Activated CD4-positive, alpha-beta memory T cell treated with anti-CD3 and anti-CD28 coated beads, Interleukin-2, amount 10 ng/mL, durations not matched to agents 7 days and 5 days (primary cell): ENCODE data around the gene CORO6. TPM values are rescaled to one million over a fixed set of nuclear protein-coding genes. Genes with fewer than 3 reads are reported as not detected.

Experiments
- CTCF ChIA-PET: fragments of 350-600 bp; sonication (Branson Sonifier 250); formaldehyde crosslinking; loops from one replicate; lab custom pipeline; 2021; ENCODE audit warnings: antibody characterized with exemption, inconsistent platforms; lab: Charles Lee
- POLR2A ChIA-PET: fragments of 350-600 bp; sonication (Branson Sonifier 250); formaldehyde crosslinking; loops from one replicate; lab custom pipeline; 2021; ENCODE audit warnings: antibody characterized with exemption; lab: Charles Lee
- DNase-seq: peaks from one replicate; pipeline ENCODE4 v3.0.0-alpha.2; 2020
- H3K27ac Mint-ChIP-seq: one replicate; pipeline ENCODE4 v1.8.0; 2021; ENCODE audit warnings: mild to moderate bottlenecking, mixed read lengths
- H3K27me3 Mint-ChIP-seq: one replicate; pipeline ENCODE4 v1.8.0; 2021; ENCODE audit warnings: mixed read lengths
- H3K36me3 Mint-ChIP-seq: one replicate; pipeline ENCODE4 v1.8.0; 2021; ENCODE audit warnings: low read depth, mixed read lengths
- H3K4me1 Mint-ChIP-seq: one replicate; pipeline ENCODE4 v1.8.0; 2021; ENCODE audit warnings: mixed read lengths
- H3K4me3 Mint-ChIP-seq: one replicate; pipeline ENCODE4 v1.8.0; 2021; ENCODE audit warnings: mild to moderate bottlenecking, mixed read lengths
- H3K9me3 Mint-ChIP-seq: one replicate; pipeline ENCODE4 v1.8.0; 2021; ENCODE audit warnings: mixed read lengths
- total RNA-seq, 2 experiments: library from RNA; stranded (reverse); gene quantifications; one replicate each; pipeline ENCODE4 v1.2.3, GENCODE V29; 2021

The CORO6 gene
- total RNA-seq, 2 experiments from 2014 or later = 5.3 to 5.6 TPM

DNA sequence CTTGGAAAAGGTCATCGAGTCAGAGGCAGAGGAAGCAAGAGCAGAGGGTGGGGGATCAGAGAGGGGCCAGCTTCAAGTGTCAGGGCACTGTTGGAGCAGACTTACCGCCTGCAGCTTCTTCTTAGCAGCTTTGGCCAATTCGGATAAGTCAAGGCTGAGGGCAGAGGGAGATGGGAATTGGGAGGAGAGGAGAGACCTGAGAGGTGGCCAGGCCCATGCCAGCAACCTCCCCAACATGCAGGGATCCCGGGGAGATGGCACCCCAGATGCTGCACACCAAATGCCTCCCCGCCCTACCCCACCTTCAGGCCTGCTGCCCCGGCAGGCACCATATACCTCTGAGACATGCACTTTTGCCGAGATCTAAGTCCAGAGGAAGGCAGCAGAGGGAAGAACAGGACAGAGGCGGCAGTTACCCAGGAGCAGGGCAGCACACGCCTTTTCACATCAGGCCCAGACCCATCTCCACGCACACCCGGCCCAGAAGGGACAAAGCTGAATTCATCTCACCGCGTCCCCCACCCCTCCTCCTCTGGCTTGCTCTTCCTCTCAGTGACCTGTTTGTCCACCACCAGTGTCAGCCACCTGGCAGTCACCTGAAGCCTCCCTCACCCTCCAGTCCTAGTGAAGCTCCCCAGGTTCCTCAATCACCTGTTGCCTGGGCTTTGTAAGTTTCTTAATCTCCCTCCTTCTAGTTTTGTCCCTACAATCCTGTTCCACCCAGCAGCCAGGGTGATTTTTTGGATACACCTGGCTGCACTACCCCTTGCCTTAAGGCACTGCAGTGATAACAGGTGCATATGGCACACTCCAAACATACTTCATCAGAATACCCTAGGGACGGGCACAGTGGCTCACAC, 43.9 kb downstream of the CORO6 start:
- no peak for DNase-seq
- ChIA-PET POLR2A (interaction anchor here (2.1 to 4.4 kb wide), 2 partner anchors 13 to 38 kb away, joined by 13 to 24 read pairs; partner anchors contain the start of gene ANKRD13B), CTCF (interaction anchor here (1.0 to 5.5 kb wide), 7 partner anchors 9 to 353 kb away, joined by 3 to 43 read pairs (median 4); partner anchors contain the start of gene ANKRD13B)
- Mint-ChIP-seq H3K27ac (no peak overlapping the region), H3K4me3 (no peak overlapping the region), H3K27me3 (no peaks in the 10 kb centered on the region), H3K4me1 (peaks cover 15% of the 10 kb centered on the region), H3K9me3 (no peaks in the 10 kb centered on the region), H3K36me3 (peaks cover 42% of the 10 kb centered on the region)

DNA sequence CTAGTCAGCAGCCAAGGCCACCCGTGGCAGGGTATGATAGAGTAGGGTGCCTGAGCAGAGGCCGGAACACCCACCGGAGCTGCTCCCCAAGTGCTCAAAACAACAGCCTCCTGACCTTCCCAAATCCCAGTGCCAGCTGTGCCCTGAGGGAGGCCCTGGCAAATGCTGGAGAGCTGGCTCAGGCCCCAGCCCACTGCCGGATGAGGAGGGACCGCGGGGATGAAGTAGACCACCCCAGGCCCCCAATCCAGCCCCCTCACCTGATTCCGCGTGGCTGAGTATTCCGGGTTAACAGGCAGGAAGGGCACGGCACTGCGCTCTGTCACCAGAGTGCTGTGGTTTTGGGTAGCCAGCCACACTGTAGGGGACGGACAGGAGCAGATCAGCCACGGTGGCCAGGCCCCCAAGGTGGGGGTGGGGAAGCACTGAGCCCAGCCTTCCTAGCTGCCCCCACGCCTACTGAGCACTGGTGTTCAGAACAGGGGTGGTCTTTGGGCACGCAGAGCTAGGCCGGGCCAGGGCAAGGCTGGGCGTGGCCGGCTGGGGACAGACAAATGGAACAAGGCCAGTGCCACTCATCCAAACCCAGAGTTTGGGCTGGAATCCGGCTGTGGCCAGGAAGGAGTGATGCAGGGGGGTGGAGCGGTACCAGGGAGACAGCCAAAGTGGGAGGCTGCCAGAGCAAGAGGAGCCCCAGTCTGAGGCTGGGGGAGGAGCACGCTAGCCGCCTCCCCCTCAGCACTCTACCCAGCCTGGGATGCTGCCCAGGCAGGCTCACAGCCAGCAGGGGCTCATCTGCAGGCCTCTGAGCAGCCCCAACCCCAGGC, 45.1 kb downstream of the CORO6 start:
- POLR2A ChIA-PET = interaction anchor here (1.4 to 5.8 kb wide), 3 partner anchors 11 to 39 kb away, joined by 3 to 36 read pairs (median 24); no protein-coding TSS in a partner anchor

DNA sequence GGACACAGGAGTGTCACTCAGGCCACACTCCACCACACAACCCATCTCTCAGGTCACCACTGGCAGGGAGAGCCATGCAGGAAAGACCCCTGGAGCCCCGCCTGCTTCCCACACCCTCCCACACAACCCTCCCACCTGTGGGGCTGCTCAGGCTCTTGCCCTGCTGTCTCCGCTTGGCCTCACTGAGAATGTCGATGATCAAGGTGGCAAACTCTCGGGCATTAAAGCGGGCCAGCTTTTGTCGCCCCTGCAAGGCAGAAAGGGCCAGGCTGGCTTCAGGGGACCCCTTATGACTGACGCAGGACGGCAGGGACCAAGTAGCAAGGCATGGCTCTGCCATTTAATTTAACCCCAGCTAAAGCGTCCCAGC, 45.7 kb downstream of the CORO6 start:
- H3K9me3 Mint-ChIP-seq = no peaks in the 10 kb centered on the region
- no peak for DNase-seq
- no peak overlapping the region for H3K4me3 Mint-ChIP-seq
- POLR2A ChIA-PET = interaction anchor here (1.4 to 5.8 kb wide), 2 partner anchors 11 to 39 kb away, joined by 3 to 36 read pairs; no protein-coding TSS in a partner anchor
- peaks cover 5% of the 10 kb centered on the region for H3K4me1 Mint-ChIP-seq
- H3K36me3 Mint-ChIP-seq = peaks cover 35% of the 10 kb centered on the region
- no peak overlapping the region for H3K27ac Mint-ChIP-seq
- CTCF ChIA-PET = interaction anchor here (0.8 to 1.0 kb wide), 2 partner anchors 36 to 41 kb away, joined by 3 read pairs; no protein-coding TSS in a partner anchor
- H3K27me3 Mint-ChIP-seq = no peaks in the 10 kb centered on the region

More for the DNA sequence above, 45.1 kb downstream of the CORO6 start:
- H3K36me3 Mint-ChIP-seq = peaks cover 38% of the 10 kb centered on the region
- peaks cover 7% of the 10 kb centered on the region for H3K4me1 Mint-ChIP-seq
- DNase-seq = no peak
- H3K9me3 Mint-ChIP-seq = no peaks in the 10 kb centered on the region
- CTCF ChIA-PET = interaction anchor here (1.0 kb wide), 2 partner anchors 36 to 40 kb away, joined by 3 read pairs; no protein-coding TSS in a partner anchor
- H3K27me3 Mint-ChIP-seq = no peaks in the 10 kb centered on the region
- H3K4me3 Mint-ChIP-seq = no peak overlapping the region
- no peak overlapping the region for H3K27ac Mint-ChIP-seq

DNA sequence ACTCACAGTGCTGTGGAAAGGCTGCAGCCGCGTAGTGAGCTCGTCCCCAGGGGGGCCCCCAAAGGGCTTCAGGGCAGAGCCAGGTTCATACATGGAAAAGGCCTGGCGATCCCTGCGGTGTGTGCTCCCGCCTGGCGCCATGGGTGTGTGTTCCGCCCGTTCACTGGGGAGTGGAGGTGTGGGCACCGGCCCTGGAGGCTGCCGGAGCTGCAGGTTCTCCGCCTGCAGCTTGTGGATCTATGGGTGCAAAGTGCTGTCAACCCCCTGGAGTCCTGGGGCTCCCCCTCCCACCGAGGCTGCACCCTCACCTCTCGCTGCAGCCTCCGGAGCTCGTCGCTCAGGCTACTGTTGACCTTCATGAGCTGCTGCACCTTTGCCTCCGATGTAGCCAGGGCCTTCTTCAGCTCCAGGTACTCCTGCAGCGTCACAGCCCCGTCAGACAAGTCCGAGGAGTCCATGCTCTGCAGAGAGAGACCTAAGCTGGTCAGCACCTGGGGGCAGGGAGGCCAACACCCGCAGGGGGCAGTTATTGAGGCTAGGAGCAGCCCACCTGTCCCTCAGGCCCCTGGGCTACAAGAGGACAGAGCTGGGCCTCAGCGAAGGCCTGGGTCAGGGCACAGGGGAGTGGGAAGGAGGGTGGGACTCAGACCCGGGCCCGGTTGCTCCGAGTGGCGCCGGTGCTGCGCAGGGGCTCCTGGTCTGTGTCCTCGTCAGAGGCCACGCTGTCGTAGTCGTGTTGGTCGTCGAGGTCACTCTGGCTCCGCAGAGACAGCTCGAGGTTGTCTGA, 46.3 kb downstream of the CORO6 start:
- Mint-ChIP-seq H3K27me3 (no peaks in the 10 kb centered on the region), H3K4me1 (peaks cover 5% of the 10 kb centered on the region), H3K9me3 (no peaks in the 10 kb centered on the region), H3K36me3 (peaks cover 35% of the 10 kb centered on the region), H3K27ac (no peak overlapping the region), H3K4me3 (no peak overlapping the region)
- DNase-seq = no peak
- CTCF ChIA-PET = interaction anchor here (0.8 to 1.0 kb wide), 3 partner anchors 37 to 101 kb away, joined by 3 read pairs; no protein-coding TSS in a partner anchor
- POLR2A ChIA-PET = interaction anchor here (0.9 to 5.8 kb wide), 3 partner anchors 12 to 39 kb away, joined by 3 to 36 read pairs (median 3); partner anchors contain the start of gene ANKRD13B

DNA sequence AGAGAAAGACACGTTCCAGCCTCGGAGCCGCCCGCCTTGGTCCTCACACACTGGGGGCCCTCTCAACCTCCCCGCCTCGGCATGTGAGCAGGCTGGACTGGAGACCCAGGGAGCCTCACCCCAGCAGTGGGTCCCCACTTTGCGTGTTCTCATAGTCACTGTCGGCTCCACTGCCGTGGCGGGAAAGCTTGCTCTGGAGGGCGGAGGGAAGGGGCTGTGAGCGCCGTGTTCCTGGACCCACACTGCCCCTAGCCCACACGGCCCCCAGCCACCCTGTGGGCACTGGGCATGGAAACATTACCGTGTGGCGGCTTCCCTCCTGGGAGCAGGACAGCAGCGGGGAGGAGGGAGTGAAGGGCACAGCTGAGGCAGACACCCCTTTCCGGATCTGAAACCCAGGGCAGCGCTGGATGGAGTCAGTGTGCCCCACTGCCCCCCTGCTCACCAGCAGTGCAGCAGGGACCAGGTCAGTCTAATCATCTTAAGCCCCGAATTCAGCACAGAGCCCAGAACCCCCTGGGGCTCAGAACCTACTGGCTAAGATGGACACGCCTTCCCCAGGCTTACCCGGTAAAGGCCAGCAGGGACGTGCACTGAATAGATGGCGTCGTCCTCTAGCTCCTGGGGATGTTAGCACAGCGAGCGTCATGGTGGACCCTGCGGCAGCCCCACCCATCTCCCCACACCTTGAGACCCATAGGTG, 47.0 kb downstream of the CORO6 start:
- Mint-ChIP-seq H3K9me3 (no peaks in the 10 kb centered on the region), H3K36me3 (peaks cover 41% of the 10 kb centered on the region), H3K27me3 (no peaks in the 10 kb centered on the region), H3K27ac (no peak overlapping the region), H3K4me3 (no peak overlapping the region), H3K4me1 (peaks cover 10% of the 10 kb centered on the region)
- no peak for DNase-seq
- ChIA-PET POLR2A (interaction anchor here (0.9 to 5.8 kb wide), 4 partner anchors 13 to 40 kb away, joined by 3 to 36 read pairs (median 3); partner anchors contain the start of gene ANKRD13B), CTCF (interaction anchor here (1.0 kb wide), 1 partner anchor 102 kb away, joined by 3 read pairs; no protein-coding TSS in a partner anchor)

DNA sequence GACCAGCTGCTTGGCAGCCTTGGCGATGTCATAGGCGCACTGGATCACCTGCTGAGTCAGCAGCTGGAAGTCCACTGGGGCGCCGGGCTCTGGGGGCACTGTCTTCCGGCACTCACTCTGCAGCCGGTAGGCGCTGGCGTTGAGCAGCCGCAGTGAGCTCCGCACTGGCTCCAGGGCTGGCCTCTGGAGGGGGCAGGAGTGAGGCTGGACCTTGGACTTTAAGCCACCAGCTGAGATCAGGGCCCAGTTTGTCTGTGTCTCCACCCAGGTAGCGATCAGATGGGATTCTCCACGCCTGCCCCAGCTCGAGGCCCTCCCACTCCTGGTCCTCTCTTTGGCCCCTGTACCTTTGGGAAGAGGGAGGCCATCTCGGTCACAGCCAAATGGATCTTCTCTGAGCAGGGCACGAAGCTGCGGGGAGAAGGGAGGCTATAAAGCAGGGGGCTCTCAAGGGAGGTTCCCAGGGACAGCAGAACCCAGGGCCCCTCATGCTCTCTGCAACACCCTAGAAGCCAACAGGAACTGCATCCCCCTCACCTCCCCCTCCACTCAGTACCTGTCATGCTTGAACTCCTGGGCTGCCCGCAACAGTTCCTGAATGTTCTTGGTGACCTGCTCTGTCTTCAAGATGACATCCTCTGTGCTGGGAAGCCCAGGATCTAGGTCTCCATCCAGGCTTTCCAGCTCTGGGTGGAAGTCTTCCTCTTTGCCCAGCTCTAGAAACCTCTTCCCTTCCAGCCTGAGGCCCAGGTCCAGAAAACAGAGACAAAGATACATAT, 47.8 kb downstream of the CORO6 start:
- Mint-ChIP-seq H3K27me3 (no peaks in the 10 kb centered on the region), H3K4me1 (peaks cover 8% of the 10 kb centered on the region), H3K36me3 (peaks cover 40% of the 10 kb centered on the region), H3K4me3 (no peak overlapping the region), H3K27ac (no peak overlapping the region), H3K9me3 (no peaks in the 10 kb centered on the region)
- ChIA-PET POLR2A (interaction anchor here (0.8 to 5.8 kb wide), 3 partner anchors 14 to 41 kb away, joined by 3 to 36 read pairs (median 4); no protein-coding TSS in a partner anchor), CTCF (interaction anchor here (0.6 to 1.0 kb wide), 3 partner anchors 28 to 103 kb away, joined by 3 read pairs; no protein-coding TSS in a partner anchor)
- no peak for DNase-seq

DNA sequence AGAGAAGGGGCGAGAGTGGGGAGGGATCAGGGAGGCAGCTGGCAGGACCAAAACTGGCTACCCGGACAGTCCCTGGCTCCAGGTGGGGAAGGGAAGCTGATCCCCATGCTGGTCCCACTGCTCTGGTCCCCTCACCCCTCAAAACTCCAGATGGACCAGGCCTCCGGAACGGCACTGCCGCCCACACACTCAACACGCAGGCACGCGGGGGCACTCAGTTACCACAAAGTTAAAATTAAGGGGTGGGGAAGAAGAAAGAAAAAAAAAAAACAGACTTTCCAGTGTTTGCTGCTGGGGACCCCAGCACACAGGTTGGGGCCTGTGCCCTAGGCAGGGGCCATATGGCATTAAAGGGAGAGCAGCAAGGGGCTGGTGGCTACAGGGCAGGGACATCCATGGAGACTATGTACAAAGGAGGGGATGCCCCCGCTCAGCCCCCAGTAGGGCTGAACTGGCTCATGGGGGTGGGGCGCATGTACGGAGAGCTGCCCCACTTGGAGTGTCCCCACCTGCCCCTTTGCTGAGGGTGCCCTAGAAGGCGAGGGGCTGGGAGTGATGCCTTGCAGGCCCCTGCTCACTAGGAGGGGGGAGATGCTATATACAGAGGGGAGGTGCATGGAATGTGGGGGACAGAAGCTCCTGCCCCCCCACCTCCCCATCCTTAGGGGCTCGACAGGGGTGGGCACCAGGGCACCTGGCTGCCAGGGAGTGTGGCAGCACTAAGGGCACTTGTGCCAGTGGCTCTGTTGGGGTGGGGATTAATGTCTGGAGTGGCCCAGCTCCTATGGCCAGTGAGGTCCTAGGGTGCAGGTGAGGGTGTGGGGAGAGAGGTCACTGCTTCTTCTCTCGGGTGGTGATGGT, 48.6 kb downstream of the CORO6 start:
- Mint-ChIP-seq H3K4me3 (no peak overlapping the region), H3K4me1 (peaks cover 13% of the 10 kb centered on the region), H3K36me3 (peaks cover 40% of the 10 kb centered on the region), H3K9me3 (no peaks in the 10 kb centered on the region), H3K27ac (no peak overlapping the region), H3K27me3 (no peaks in the 10 kb centered on the region)
- DNase-seq = no peak
- ChIA-PET POLR2A (interaction anchor here (0.8 to 5.8 kb wide), 4 partner anchors 13 to 42 kb away, joined by 3 to 36 read pairs (median 6); no protein-coding TSS in a partner anchor), CTCF (interaction anchor here (0.6 to 2.5 kb wide), 6 partner anchors 8 to 204 kb away, joined by 3 to 12 read pairs (median 6); no protein-coding TSS in a partner anchor)

DNA sequence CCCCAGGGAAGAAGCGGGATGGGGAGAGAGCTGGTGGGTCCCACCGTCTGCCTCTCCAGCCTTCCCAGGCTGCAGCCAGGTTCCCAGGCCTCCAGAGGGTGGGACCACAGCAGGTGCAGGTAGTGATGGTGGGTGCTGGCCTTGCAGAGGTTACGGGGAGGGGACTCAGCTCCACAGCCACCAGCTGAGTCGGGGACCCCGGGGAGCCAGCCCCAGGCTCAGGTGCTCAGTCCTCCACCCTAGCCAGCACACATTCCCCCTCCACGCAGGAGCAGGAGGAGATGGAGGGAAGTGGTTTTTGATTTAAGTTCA, 49.2 kb downstream of the CORO6 start:
- ChIA-PET CTCF (interaction anchor here (1.2 to 2.5 kb wide), 8 partner anchors 9 to 204 kb away, joined by 3 to 12 read pairs (median 6); partner anchors contain the start of gene ANKRD13B), POLR2A (interaction anchor here (1.4 to 5.8 kb wide), 2 partner anchors 15 to 42 kb away, joined by 7 to 36 read pairs; no protein-coding TSS in a partner anchor)
- Mint-ChIP-seq H3K4me3 (no peak overlapping the region), H3K4me1 (peaks cover 14% of the 10 kb centered on the region), H3K27me3 (no peaks in the 10 kb centered on the region), H3K9me3 (no peaks in the 10 kb centered on the region), H3K27ac (no peak overlapping the region), H3K36me3 (peaks cover 40% of the 10 kb centered on the region)
- DNase-seq = no peak

DNA sequence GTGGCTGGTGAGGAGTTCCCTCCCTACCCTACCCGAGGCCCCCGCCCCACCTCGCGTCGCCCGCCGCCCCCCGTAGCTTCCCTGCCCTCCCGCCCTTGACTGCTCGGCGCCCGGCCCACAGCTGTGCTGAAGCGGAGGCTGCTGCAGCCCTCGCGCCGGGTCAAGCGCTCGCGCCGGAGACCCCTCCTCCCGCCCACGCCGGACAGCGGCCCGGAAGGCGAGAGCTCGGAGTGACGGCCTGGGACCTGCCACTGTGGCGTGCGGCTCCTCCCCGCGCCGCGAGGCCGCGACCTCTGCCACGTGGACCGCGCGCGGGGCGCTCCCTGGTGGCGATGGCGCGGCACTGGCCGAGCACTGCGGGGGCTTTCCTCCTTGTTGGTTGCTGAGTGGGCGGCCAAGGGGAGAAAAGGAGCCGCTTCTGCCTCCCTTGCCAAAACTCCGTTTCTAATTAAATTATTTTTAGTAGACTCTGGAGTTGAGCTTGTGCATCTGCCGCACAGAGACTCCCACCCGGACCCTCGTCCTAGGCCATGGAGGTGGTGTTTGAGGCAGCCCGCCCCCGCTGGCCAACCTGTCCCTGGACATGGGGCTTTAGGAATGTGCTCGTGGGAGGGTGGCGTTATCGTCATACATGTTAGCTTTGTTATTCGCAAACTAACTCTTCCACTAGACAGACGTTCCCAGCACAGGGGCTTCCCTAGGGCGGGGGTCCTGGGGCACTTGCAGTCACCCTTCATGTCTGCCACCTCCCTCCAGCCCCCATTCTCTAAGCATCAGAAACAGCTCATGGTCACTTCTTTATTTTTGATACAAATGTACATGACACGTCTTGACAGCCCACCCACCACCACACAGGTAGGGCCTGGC, 49.8 kb downstream of the CORO6 start:
- H3K4me1 Mint-ChIP-seq = peaks cover 14% of the 10 kb centered on the region
- POLR2A ChIA-PET = interaction anchor here (1.4 to 8.0 kb wide), 3 partner anchors 16 to 43 kb away, joined by 7 to 41 read pairs (median 36); partner anchors contain the start of gene ANKRD13B
- no peaks in the 10 kb centered on the region for H3K9me3 Mint-ChIP-seq
- no peaks in the 10 kb centered on the region for H3K27me3 Mint-ChIP-seq
- H3K27ac Mint-ChIP-seq = no peak overlapping the region
- peak; percentile 53 for DNase-seq
- peaks cover 39% of the 10 kb centered on the region for H3K36me3 Mint-ChIP-seq
- CTCF ChIA-PET = interaction anchor here (1.2 to 2.5 kb wide), 8 partner anchors 9 to 203 kb away, joined by 3 to 12 read pairs (median 6); partner anchors contain the start of gene ANKRD13B
- no peak overlapping the region for H3K4me3 Mint-ChIP-seq
